ENCODE data around the gene PUS1. TPM values are rescaled to one million over a fixed set of nuclear protein-coding genes. Genes with fewer than 3 reads are reported as not detected.

PUS1 gene
- total and polyA plus RNA-seq, 4 donors = 6.8 to 35.6 (median 29.8) TPM

GRCh38 chr12:131990066-131990979, 61.2 kb downstream of the PUS1 start:
- no peaks in the 10 kb centered on the region for H3K4me1 ChIP-seq (ENCODE audit: control insufficient read depth in 5 of 5, insufficient read depth in 5 of 5, low read length in 5 of 5)
- no peak for TF ChIP-seq CTCF (IDR thresholded peaks at IDR 0.05; ENCODE audit: control extremely low read depth, extremely low read depth)
- H3K9me3 ChIP-seq (ENCODE audit: control insufficient read depth in 4 of 4, insufficient read depth in 3 of 4, low read length in 3 of 4) = no peaks in the 10 kb centered on the region
- DNase-seq (no peak), ATAC-seq (ENCODE audit: insufficient read depth, low FRiP score) (no peak)
- 89 to 92% methylated on average over 24 of the region's 24 CpGs for WGBS, 2 donors
- H3K36me3 ChIP-seq (ENCODE audit: control insufficient read depth in 4 of 4, insufficient read depth in 4 of 4, low read length in 4 of 4) = peaks cover 24 to 60% (median 44%) of the 10 kb centered on the region in 4 donors
- no peak overlapping the region for H3K27ac ChIP-seq (ENCODE audit: low read depth in 1 of 2, low read length in 1 of 2)
- no peak overlapping the region for H3K4me3 ChIP-seq
- no peaks in the 10 kb centered on the region for H3K27me3 ChIP-seq (ENCODE audit: control insufficient read depth in 3 of 3, insufficient read depth in 3 of 3, low read length in 2 of 3)
- H3K9ac ChIP-seq (ENCODE audit: insufficient read depth in 1 of 2, low read length in 2 of 2) = no peak overlapping the region

- 84 to 85% methylated on average over 9 of the region's 9 CpGs for WGBS, 2 donors
- Histone ChIP-seq H3K4me1 (ENCODE audit: control insufficient read depth in 5 of 5, insufficient read depth in 5 of 5, low read length in 5 of 5) (no peaks in the 10 kb centered on the region), H3K9me3 (ENCODE audit: control insufficient read depth in 4 of 4, insufficient read depth in 3 of 4, low read length in 3 of 4) (no peaks in the 10 kb centered on the region), H3K27me3 (ENCODE audit: control insufficient read depth in 3 of 3, insufficient read depth in 3 of 3, low read length in 2 of 3) (no peaks in the 10 kb centered on the region), H3K27ac (ENCODE audit: low read depth in 1 of 2, low read length in 1 of 2) (no peak overlapping the region), H3K9ac (ENCODE audit: insufficient read depth in 1 of 2, low read length in 2 of 2) (no peak overlapping the region), H3K4me3 (no peak overlapping the region), H3K36me3 (ENCODE audit: control insufficient read depth in 4 of 4, insufficient read depth in 4 of 4, low read length in 4 of 4) (peaks cover 24 to 61% (median 45%) of the 10 kb centered on the region in 4 donors)
- ATAC-seq (ENCODE audit: insufficient read depth, low FRiP score) = no peak
- no peak for TF ChIP-seq CTCF (IDR thresholded peaks at IDR 0.05; ENCODE audit: control extremely low read depth, extremely low read depth)
- no peak for DNase-seq
Measured at GRCh38 chr12:131990980-131991305, 61.9 kb downstream of the PUS1 start.

- WGBS, 2 donors = 95 to 97% methylated on average over 11 of the region's 11 CpGs
Measured at GRCh38 chr12:131991816-131992430, 62.8 kb downstream of the PUS1 start.

More at GRCh38 chr12:131991816-131992430, 62.8 kb downstream of the PUS1 start:
- DNase-seq (no peak), ATAC-seq (ENCODE audit: insufficient read depth, low FRiP score) (no peak)
- Histone ChIP-seq H3K4me3 (no peak overlapping the region), H3K9ac (ENCODE audit: insufficient read depth in 1 of 2, low read length in 2 of 2) (no peak overlapping the region), H3K27me3 (ENCODE audit: control insufficient read depth in 3 of 3, insufficient read depth in 3 of 3, low read length in 2 of 3) (no peaks in the 10 kb centered on the region), H3K27ac (ENCODE audit: low read depth in 1 of 2, low read length in 1 of 2) (no peak overlapping the region), H3K4me1 (ENCODE audit: control insufficient read depth in 5 of 5, insufficient read depth in 5 of 5, low read length in 5 of 5) (no peaks in the 10 kb centered on the region), H3K9me3 (ENCODE audit: control insufficient read depth in 4 of 4, insufficient read depth in 3 of 4, low read length in 3 of 4) (no peaks in the 10 kb centered on the region), H3K36me3 (ENCODE audit: control insufficient read depth in 4 of 4, insufficient read depth in 4 of 4, low read length in 4 of 4) (peaks cover 24 to 56% (median 43%) of the 10 kb centered on the region in 4 donors)
- TF ChIP-seq CTCF (IDR thresholded peaks at IDR 0.05; ENCODE audit: control extremely low read depth, extremely low read depth) = no peak
